ENCODE data around the gene DLG2. TPM values are rescaled to one million over a fixed set of nuclear protein-coding genes. Genes with fewer than 3 reads are reported as not detected.

DLG2 gene
- total and polyA plus RNA-seq, 9 of the 15 experiments (the other 6 are each of a cell fraction or from before 2014, with no cell fraction given), result 0.52 to 1.6 (median 0.95) TPM

GRCh38 chr11:84241343-84242131 is 1385.6 kb downstream of the DLG2 start (continued):
- TF ChIP-seq ZNF253 (CRISPR knock-in tag; conservative IDR thresholded peaks at IDR 0.05), result no peak
- no peak for TF ChIP-seq PCBP2 (IDR thresholded peaks at IDR 0.05; ENCODE audit: low read depth, low read length, poor library complexity, severe bottlenecking)
- no peak for TF ChIP-seq POLR2H (tag; IDR thresholded peaks at IDR 0.05; ENCODE audit: low read depth)
- no peak for TF ChIP-seq ZNF263 (CRISPR knock-in tag; IDR thresholded peaks at IDR 0.05; ENCODE audit: borderline replicate concordance)
- TF ChIP-seq ZC3H8 (IDR thresholded peaks at IDR 0.05), result no peak
- no peak for TF ChIP-seq ZNF121 (CRISPR knock-in tag; conservative IDR thresholded peaks at IDR 0.05)
- no peak for TF ChIP-seq ARID3A (IDR thresholded peaks at IDR 0.05; ENCODE audit: borderline replicate concordance, low read depth, low read length)
- no peak for TF ChIP-seq ZNF740 (CRISPR knock-in tag; IDR thresholded peaks at IDR 0.05)
- no peak for TF ChIP-seq ZNF740 (tag; IDR thresholded peaks at IDR 0.05)
- no peak for TF ChIP-seq NR0B1 (IDR thresholded peaks at IDR 0.05; ENCODE audit: partially characterized antibody)
- no peak for TF ChIP-seq RFX1 (IDR thresholded peaks at IDR 0.05)
- TF ChIP-seq TEAD2 (tag; IDR thresholded peaks at IDR 0.05), result no peak
- TF ChIP-seq ZKSCAN1 (IDR thresholded peaks at IDR 0.05; ENCODE audit: low read depth, low read length), result no peak
- TF ChIP-seq ZNF507 (tag; conservative IDR thresholded peaks at IDR 0.05), result no peak
- no peak for TF ChIP-seq ZNF695 (CRISPR knock-in tag; IDR thresholded peaks at IDR 0.05)
- TF ChIP-seq ZNF561 (CRISPR knock-in tag; conservative IDR thresholded peaks at IDR 0.05), result no peak
- no peak for TF ChIP-seq ZNF79 (CRISPR knock-in tag; IDR thresholded peaks at IDR 0.05; ENCODE audit: low read depth)

Measured in K562 (cell line).